Measurements from ENCODE around the gene TSPAN5. TPM values are rescaled to one million over a fixed set of nuclear protein-coding genes. Genes with fewer than 3 reads are reported as not detected.
A peak's percentile ranks its signal among the peaks of the same experiment; 100 is the strongest.

Gene TSPAN5
- polyA plus RNA-seq, 1 experiment: 190 TPM

GRCh38 chr4:98694076-98694475, 35.7 kb upstream of the TSPAN5 start:
- CTCF ChIA-PET: no interaction called here

GRCh38 chr4:98692411-98692810, 34.0 kb upstream of the TSPAN5 start:
- ChIA-PET CTCF (no interaction called here), POLR2A (no interaction called here)
- no peak for DNase-seq (ENCODE audit: low read depth, low spot score)
- no peak for TF ChIP-seq CTCF (IDR thresholded peaks at IDR 0.05; ENCODE audit: low read depth, low read length)
- Histone ChIP-seq H3K4me3 (ENCODE audit: low read depth, low read length) (no peak overlapping the region), H3K27ac (ENCODE audit: low read depth, low read length) (no peak overlapping the region), H3K9me3 (ENCODE audit: control insufficient read depth, insufficient read depth, low read length) (peaks cover 3% of the 10 kb centered on the region; the same call in 1 of the 2 replicates), H3K27me3 (ENCODE audit: control insufficient read depth, insufficient read depth, low read length) (no peaks in the 10 kb centered on the region)

More at GRCh38 chr4:98694076-98694475, 35.7 kb upstream of the TSPAN5 start:
- DNase-seq (ENCODE audit: low read depth, low spot score): no peak
- H3K27ac ChIP-seq (ENCODE audit: low read depth, low read length): no peak overlapping the region
- TF ChIP-seq CTCF (IDR thresholded peaks at IDR 0.05; ENCODE audit: low read depth, low read length): no peak
- H3K9me3 ChIP-seq (ENCODE audit: control insufficient read depth, insufficient read depth, low read length): peaks cover 4% of the 10 kb centered on the region; the same call in 1 of the 2 replicates
- no peaks in the 10 kb centered on the region for H3K27me3 ChIP-seq (ENCODE audit: control insufficient read depth, insufficient read depth, low read length)
- H3K4me3 ChIP-seq (ENCODE audit: low read depth, low read length): no peak overlapping the region
- POLR2A ChIA-PET: no interaction called here

- H3K27ac ChIP-seq (ENCODE audit: low read depth, low read length): no peak overlapping the region
- no peak overlapping the region for H3K4me3 ChIP-seq (ENCODE audit: low read depth, low read length)
- ChIA-PET POLR2A (no interaction called here), CTCF (no interaction called here)
- DNase-seq (ENCODE audit: low read depth, low spot score): no peak
- no peaks in the 10 kb centered on the region for H3K27me3 ChIP-seq (ENCODE audit: control insufficient read depth, insufficient read depth, low read length)
- H3K9me3 ChIP-seq (ENCODE audit: control insufficient read depth, insufficient read depth, low read length): no peaks in the 10 kb centered on the region
- no peak for TF ChIP-seq CTCF (IDR thresholded peaks at IDR 0.05; ENCODE audit: low read depth, low read length)
Observed at GRCh38 chr4:98691588-98691987, 33.2 kb upstream of the TSPAN5 start.

- H3K4me3 ChIP-seq (ENCODE audit: low read depth, low read length): no peak overlapping the region
- H3K27me3 ChIP-seq (ENCODE audit: control insufficient read depth, insufficient read depth, low read length): no peaks in the 10 kb centered on the region
- no peak for DNase-seq (ENCODE audit: low read depth, low spot score)
- POLR2A ChIA-PET: no interaction called here
- no peak overlapping the region for H3K27ac ChIP-seq (ENCODE audit: low read depth, low read length)
- H3K9me3 ChIP-seq (ENCODE audit: control insufficient read depth, insufficient read depth, low read length): no peaks in the 10 kb centered on the region
- TF ChIP-seq CTCF (IDR thresholded peaks at IDR 0.05; ENCODE audit: low read depth, low read length): no peak
- CTCF ChIA-PET: no interaction called here
Observed at GRCh38 chr4:98689507-98690174, 31.2 kb upstream of the TSPAN5 start.

- Histone ChIP-seq H3K27me3 (ENCODE audit: control insufficient read depth, insufficient read depth, low read length) (no peaks in the 10 kb centered on the region), H3K27ac (ENCODE audit: low read depth, low read length) (peak overlapping the region; percentile 49), H3K9me3 (ENCODE audit: control insufficient read depth, insufficient read depth, low read length) (no peaks in the 10 kb centered on the region), H3K4me3 (ENCODE audit: low read depth, low read length) (no peak overlapping the region)
- POLR2A ChIA-PET: interaction anchor here (0.6 kb wide), 2 partner anchors 211 to 701 kb away, joined by 3 to 10 read pairs; no protein-coding TSS in a partner anchor
- no peak for TF ChIP-seq CTCF (IDR thresholded peaks at IDR 0.05; ENCODE audit: low read depth, low read length)
- DNase-seq (ENCODE audit: low read depth, low spot score): peak; percentile 43
- CTCF ChIA-PET: interaction anchor here (1.6 kb wide), 1 partner anchor 221 kb away, joined by 4 read pairs; no protein-coding TSS in a partner anchor
Observed at GRCh38 chr4:98688411-98689290, 30.2 kb upstream of the TSPAN5 start.

All from AG04450 (cell line).